Vagina (tissue), 2 donors: ENCODE measurements around the gene MBNL3.

Experiments
- POLR2A ChIP-seq, 2 donors: fragments of 450-650 bp; IDR thresholded peaks; one replicate each; pipeline ENCODE4 v1.6.1; 2017; ENCODE audit warnings: antibody characterized with exemption in 2 of 2, mild to moderate bottlenecking in 2 of 2, moderate library complexity in 2 of 2
- TF ChIP-seq, protein P1 (sequence below), 3 experiments: fragments of 450-650 bp in 2 of 3; fragments of 200-600 bp in 1 of 3; sonication (generic) in 1 of 3; IDR thresholded peaks; one replicate each; pipeline ENCODE4 v1.5.1; 2017 to 2019; ENCODE audit warnings: antibody characterized with exemption in 3 of 3, mild to moderate bottlenecking in 2 of 3, moderate library complexity in 2 of 3

DNA sequence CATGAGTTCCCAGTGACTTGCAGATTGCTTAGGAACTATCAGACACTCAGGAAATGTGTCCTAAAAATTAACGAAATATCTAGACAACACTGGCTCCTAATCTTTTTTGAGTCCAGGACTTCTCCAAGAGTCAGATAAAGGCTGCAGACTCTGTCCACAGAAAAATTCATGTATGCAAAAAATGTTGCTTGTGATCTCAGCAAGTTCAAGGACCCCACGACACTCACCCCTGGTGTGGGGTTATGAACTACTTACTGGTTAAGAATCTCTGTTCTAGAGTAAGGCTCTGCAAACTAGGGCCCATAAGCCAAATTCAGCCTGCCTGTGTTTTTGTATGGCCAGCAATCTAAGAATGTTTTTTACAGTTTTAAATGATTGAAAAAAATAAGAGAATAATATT is 93.2 kb downstream of the MBNL3 start:
- TF ChIP-seq, protein P1, sequence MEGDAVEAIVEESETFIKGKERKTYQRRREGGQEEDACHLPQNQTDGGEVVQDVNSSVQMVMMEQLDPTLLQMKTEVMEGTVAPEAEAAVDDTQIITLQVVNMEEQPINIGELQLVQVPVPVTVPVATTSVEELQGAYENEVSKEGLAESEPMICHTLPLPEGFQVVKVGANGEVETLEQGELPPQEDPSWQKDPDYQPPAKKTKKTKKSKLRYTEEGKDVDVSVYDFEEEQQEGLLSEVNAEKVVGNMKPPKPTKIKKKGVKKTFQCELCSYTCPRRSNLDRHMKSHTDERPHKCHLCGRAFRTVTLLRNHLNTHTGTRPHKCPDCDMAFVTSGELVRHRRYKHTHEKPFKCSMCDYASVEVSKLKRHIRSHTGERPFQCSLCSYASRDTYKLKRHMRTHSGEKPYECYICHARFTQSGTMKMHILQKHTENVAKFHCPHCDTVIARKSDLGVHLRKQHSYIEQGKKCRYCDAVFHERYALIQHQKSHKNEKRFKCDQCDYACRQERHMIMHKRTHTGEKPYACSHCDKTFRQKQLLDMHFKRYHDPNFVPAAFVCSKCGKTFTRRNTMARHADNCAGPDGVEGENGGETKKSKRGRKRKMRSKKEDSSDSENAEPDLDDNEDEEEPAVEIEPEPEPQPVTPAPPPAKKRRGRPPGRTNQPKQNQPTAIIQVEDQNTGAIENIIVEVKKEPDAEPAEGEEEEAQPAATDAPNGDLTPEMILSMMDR (IDR thresholded peaks at IDR 0.05): no peak
- no peak for TF ChIP-seq POLR2A (IDR thresholded peaks at IDR 0.05)
